ENCODE data around the gene GRM5. TPM values are rescaled to one million over a fixed set of nuclear protein-coding genes. Genes with fewer than 3 reads are reported as not detected.
"Not testable (repeated sequence)": the region's sequence is repeated elsewhere in the genome, so short reads cannot be mapped to it uniquely, and the experiment has no call there.

Gene GRM5
- total RNA-seq, 2 donors from 2014 or later, result 0.17 TPM; not detected in 1

DNA sequence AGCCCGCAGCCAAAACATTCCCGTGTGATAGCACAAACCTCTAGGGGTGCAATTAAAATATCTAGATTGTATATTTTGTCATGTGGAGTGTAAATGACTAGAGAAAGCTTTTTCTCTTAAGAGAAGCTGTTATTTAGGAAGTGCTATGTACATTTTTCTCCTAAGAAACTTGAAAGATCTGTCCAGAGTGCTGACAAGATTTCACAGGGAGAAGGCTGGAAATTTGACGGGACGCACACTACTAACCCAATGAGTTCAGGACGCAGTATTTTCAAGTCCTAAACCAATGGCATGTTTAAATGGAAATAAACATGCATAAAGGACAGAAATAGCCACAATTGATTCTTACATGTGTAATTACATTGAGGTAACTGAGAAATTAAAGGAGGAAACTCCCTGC lies 3.9 kb downstream of the GRM5 start:
- intact Hi-C loops (cut with DNase I); DNase-seq (ENCODE audit: low spot score): not testable (repeated sequence)

DNA sequence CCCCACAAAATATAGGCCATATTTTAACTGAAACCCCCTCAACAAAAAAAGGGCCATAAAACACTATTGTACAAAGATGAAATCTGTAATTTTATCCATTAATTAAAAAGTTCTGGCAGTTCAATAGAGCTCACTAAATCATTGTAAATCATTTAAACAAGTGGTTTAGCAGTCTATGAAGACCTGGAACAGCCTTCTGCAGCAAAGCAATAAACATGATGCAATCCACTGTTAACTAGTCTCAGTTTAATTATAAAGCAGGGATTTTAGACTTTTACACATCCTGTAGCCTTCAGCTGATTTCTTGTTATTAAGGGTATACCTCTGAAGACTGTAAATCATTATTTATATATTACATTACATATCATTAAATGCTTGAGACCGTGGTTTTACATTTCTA lies 8.4 kb downstream of the GRM5 start:
- WGBS, result 72% methylated on average over 1 of the region's 1 CpG
- H3K27ac ChIP-seq; H3K4me1 ChIP-seq (replicated peaks); H3K9me3 ChIP-seq; DNase-seq (ENCODE audit: low spot score); H3K36me3 ChIP-seq; H3K4me3 ChIP-seq; H3K27me3 ChIP-seq (replicated peaks; ENCODE audit: insufficient read depth); intact Hi-C loops (cut with DNase I): not testable (repeated sequence)

More for the DNA sequence above, 3.9 kb downstream of the GRM5 start:
- H3K27ac ChIP-seq; H3K4me1 ChIP-seq (replicated peaks); H3K36me3 ChIP-seq; H3K9me3 ChIP-seq; H3K4me3 ChIP-seq; H3K27me3 ChIP-seq (replicated peaks; ENCODE audit: insufficient read depth): not testable (repeated sequence)
- 23% methylated on average over 5 of the region's 5 CpGs for WGBS

DNA sequence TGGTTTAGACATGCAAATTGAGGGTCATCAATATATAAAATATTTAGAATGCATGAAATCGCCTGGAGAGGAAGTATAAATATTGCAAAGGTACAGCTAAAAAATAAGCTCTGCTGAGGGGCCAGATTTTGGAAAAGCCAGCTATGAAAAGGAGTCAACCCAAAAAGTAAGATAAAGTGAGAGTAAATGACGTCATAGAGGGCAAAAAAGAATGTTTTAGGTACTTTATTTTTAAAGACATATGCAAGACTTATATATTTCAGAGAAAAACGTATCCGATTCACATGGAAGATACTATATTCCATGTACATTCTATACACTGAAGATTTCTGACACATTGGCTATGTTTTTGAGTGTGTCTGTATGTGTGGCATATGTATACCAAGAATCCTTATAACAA lies 13.6 kb downstream of the GRM5 start:
- no peak for TF ChIP-seq POLR2AphosphoS5 (IDR thresholded peaks at IDR 0.05)
- no peak for TF ChIP-seq POLR2A (IDR thresholded peaks at IDR 0.05)
- TF ChIP-seq, protein P1, sequence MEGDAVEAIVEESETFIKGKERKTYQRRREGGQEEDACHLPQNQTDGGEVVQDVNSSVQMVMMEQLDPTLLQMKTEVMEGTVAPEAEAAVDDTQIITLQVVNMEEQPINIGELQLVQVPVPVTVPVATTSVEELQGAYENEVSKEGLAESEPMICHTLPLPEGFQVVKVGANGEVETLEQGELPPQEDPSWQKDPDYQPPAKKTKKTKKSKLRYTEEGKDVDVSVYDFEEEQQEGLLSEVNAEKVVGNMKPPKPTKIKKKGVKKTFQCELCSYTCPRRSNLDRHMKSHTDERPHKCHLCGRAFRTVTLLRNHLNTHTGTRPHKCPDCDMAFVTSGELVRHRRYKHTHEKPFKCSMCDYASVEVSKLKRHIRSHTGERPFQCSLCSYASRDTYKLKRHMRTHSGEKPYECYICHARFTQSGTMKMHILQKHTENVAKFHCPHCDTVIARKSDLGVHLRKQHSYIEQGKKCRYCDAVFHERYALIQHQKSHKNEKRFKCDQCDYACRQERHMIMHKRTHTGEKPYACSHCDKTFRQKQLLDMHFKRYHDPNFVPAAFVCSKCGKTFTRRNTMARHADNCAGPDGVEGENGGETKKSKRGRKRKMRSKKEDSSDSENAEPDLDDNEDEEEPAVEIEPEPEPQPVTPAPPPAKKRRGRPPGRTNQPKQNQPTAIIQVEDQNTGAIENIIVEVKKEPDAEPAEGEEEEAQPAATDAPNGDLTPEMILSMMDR (IDR thresholded peaks at IDR 0.05), result no peak
- Histone ChIP-seq H3K27ac (no peak overlapping the region), H3K9me3 (no peaks in the 10 kb centered on the region), H3K4me1 (replicated peaks) (no peaks in the 10 kb centered on the region), H3K36me3 (no peaks in the 10 kb centered on the region), H3K4me3 (no peak overlapping the region), H3K27me3 (replicated peaks; ENCODE audit: insufficient read depth) (no peaks in the 10 kb centered on the region)
- DNase-seq (ENCODE audit: low spot score), result no peak
- intact Hi-C loops (cut with DNase I), result no loop called here
- WGBS, result 72% methylated on average over 4 of the region's 4 CpGs

DNA sequence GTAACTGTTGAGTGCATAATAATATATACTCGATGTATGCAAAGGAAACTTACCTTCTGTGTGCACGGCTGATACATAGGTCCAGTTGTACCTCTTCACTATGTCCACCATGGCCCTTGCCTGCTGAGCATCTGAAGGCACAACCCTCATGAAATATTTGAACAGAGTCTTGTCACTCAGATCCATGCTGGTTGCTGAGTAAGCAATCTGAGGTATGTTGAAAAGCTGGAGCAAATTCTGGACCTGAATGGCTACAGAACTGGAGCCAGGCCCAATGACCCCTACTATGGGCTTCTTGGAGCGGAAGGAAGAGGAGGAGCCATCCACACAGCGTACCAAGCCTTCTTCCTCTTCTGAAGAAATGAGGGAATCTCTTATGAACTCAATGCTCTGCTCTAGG lies 18.6 kb downstream of the GRM5 start:
- H3K27ac ChIP-seq; DNase-seq (ENCODE audit: low spot score); H3K9me3 ChIP-seq; intact Hi-C loops (cut with DNase I); H3K27me3 ChIP-seq (replicated peaks; ENCODE audit: insufficient read depth); H3K36me3 ChIP-seq; H3K4me3 ChIP-seq; H3K4me1 ChIP-seq (replicated peaks): not testable (repeated sequence)
- 86% methylated on average over 4 of the region's 4 CpGs for WGBS

DNA sequence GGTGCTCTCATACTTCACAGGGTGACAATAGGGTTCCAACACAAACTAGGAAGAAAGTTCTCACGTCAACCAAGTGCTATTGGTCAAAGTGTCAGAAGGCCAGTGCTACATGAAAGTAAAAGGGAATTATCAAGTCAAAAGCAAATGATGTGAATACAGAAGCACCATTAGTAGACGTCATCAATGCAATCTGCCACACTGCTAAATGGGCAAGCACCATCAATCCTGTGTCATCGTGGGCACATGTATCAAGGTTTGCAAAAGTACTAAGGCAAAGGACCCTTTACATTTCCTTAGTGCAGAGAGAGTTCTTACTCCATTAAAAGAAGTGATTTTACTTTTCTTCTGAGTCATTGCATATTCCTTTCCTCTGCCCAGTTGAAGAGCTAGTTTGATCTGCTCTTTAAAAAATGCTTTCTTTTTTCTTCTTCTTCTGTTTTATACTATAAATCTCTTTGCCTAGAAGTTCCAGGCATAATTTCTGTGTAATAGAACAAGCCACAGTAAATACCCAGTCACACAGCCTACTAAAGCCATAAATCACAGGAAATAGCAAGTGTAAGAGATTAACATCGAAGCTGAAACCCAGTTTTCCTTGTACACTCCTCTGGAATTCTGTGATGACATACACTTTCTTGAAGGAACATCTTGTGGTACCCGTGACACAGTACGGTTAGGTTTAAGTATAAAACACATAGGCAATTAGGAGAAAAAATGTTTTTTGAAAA lies 21.8 kb downstream of the GRM5 start:
- H3K27ac ChIP-seq; H3K9me3 ChIP-seq; intact Hi-C loops (cut with DNase I); H3K27me3 ChIP-seq (replicated peaks; ENCODE audit: insufficient read depth); DNase-seq (ENCODE audit: low spot score); H3K36me3 ChIP-seq; H3K4me3 ChIP-seq; H3K4me1 ChIP-seq (replicated peaks): not testable (repeated sequence)
- WGBS, result 63% methylated on average over 6 of the region's 6 CpGs

DNA sequence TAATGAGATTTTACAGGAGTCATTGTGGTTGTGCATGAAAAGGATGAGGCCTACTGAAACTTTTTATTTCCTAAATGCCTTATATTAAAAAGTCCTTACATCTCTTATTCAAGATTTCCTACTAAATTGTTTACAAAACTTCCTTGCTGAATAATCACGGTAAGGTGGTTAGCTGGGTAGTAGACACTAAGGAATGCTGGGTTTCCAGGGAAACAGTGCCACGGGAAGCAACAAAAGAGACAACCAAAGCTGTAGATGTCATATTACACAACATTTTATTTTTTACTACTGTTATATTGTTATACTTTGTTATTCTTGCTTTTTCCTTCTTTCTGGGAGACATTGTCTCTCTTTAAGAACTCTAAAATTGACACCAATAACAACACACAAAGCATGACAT lies 36.1 kb downstream of the GRM5 start:
- intact Hi-C loops (cut with DNase I); H3K36me3 ChIP-seq; H3K4me1 ChIP-seq (replicated peaks); DNase-seq (ENCODE audit: low spot score); H3K4me3 ChIP-seq; H3K27me3 ChIP-seq (replicated peaks; ENCODE audit: insufficient read depth); H3K9me3 ChIP-seq; H3K27ac ChIP-seq: not testable (repeated sequence)
- WGBS, result 66% methylated on average over 2 of the region's 2 CpGs

DNA sequence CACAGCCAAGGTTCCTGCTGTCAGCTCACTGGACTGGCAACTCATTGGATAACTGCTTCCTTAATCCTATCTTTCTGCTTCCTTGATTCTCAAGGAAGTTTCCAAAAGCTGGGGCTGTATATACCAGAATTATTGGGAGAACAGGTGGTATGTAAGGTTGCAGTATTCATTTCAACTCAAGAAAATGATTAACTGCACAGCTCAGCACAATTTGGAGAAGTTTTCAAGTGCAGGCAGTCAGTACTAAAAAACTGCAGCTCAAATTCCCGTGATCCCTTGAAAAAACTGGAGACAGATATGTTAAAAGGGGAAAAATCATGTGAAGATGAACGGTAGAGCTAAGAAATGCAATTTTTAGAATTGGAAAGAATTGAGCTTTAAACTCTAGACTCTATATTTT lies 44.4 kb downstream of the GRM5 start:
- TF ChIP-seq POLR2AphosphoS5 (IDR thresholded peaks at IDR 0.05), result no peak
- TF ChIP-seq, protein P1 (IDR thresholded peaks at IDR 0.05), result no peak
- no peak for TF ChIP-seq POLR2A (IDR thresholded peaks at IDR 0.05)
- no peaks in the 10 kb centered on the region for H3K4me1 ChIP-seq (replicated peaks)
- intact Hi-C loops (cut with DNase I), result no loop called here
- no peak overlapping the region for H3K27ac ChIP-seq
- DNase-seq (ENCODE audit: low spot score), result no peak
- no peaks in the 10 kb centered on the region for H3K36me3 ChIP-seq
- H3K9me3 ChIP-seq, result no peaks in the 10 kb centered on the region
- no peak overlapping the region for H3K4me3 ChIP-seq
- 63% methylated on average over 2 of the region's 2 CpGs for WGBS
- H3K27me3 ChIP-seq (replicated peaks; ENCODE audit: insufficient read depth), result no peaks in the 10 kb centered on the region

DNA sequence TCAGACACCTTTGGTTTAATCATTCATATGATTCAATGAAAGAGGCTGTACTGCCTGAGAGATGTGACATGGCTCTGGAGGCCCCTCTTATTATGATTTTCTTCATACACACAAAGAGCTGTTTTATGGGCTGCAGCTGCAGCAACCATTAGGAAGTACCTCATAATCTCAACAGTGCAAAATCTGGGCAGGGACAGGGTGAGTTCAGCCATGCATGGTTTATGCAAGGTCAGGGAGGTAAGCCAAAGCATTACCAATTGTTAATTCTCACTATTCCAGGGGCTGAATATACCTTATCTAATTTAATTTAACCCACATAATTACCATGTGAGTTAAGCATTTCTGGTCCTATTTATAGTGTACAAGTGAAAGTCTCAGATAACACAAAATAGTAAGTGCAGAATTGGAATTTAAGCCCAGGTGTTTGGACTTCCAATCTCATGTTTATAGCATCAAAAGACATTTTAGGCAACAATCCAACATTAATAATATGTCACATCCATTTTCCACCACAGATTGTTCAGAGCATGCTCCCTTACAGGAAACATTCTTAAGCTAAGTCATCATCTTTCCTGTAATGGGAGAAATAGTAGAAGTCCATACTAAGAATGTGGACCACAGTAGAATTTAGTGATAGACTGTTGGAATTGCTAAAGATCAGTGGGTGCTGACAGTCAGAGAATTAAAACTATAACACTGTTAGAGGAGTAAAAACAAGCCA lies 45.8 kb downstream of the GRM5 start:
- intact Hi-C loops (cut with DNase I); H3K9me3 ChIP-seq: not testable (repeated sequence)

More for the DNA sequence above, 45.8 kb downstream of the GRM5 start:
- not testable (repeated sequence) for H3K27me3 ChIP-seq (replicated peaks; ENCODE audit: insufficient read depth); H3K36me3 ChIP-seq; DNase-seq (ENCODE audit: low spot score); H3K27ac ChIP-seq; H3K4me1 ChIP-seq (replicated peaks); H3K4me3 ChIP-seq

Measured in prostate gland (tissue), 2 donors.